ENCODE data around the gene ATP6V1B1. TPM values are rescaled to one million over a fixed set of nuclear protein-coding genes. Genes with fewer than 3 reads are reported as not detected.

Gene ATP6V1B1
- total and polyA plus RNA-seq, 7 donors, result 0.10 to 0.70 (median 0.38) TPM; not detected in 2

DNA sequence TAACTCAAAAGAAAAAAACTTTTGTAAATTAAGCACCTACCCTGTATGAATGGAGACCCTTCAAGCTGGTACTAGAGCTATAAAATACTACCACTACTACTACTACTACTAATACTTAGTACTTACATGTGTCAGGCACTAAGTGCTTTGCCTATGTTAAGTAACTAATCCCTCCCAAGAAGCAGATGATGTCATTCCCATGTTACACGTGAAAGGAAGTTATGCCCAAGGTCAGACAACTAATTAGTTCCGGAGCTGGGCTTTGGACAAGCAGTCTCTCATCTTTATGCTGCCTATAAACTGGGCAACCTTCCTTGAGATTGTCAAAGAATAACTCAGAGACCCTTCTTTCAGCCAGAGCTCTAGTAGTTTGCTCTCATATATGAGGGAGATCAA lies 13.9 kb upstream of the ATP6V1B1 start:
- no peaks in the 10 kb centered on the region for H3K27me3 ChIP-seq (ENCODE audit: insufficient read depth in 3 of 3, low read length in 2 of 3)
- no peak overlapping the region for H3K4me3 ChIP-seq
- intact Hi-C loops (cut with DNase I), result loop anchor here (2.0 kb wide), 2 partner anchors 51 to 53 kb away; no protein-coding TSS in a partner anchor
- whole genome bisulfite sequencing, 3 donors, result 30 to 41% (median 34%) methylated on average over 2 of the region's 2 CpGs
- ATAC-seq, result no peak
- TF ChIP-seq, protein P1, sequence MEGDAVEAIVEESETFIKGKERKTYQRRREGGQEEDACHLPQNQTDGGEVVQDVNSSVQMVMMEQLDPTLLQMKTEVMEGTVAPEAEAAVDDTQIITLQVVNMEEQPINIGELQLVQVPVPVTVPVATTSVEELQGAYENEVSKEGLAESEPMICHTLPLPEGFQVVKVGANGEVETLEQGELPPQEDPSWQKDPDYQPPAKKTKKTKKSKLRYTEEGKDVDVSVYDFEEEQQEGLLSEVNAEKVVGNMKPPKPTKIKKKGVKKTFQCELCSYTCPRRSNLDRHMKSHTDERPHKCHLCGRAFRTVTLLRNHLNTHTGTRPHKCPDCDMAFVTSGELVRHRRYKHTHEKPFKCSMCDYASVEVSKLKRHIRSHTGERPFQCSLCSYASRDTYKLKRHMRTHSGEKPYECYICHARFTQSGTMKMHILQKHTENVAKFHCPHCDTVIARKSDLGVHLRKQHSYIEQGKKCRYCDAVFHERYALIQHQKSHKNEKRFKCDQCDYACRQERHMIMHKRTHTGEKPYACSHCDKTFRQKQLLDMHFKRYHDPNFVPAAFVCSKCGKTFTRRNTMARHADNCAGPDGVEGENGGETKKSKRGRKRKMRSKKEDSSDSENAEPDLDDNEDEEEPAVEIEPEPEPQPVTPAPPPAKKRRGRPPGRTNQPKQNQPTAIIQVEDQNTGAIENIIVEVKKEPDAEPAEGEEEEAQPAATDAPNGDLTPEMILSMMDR (IDR thresholded peaks at IDR 0.05), result no peak
- no peak for DNase-seq
- no peaks in the 10 kb centered on the region for H3K4me1 ChIP-seq
- no peaks in the 10 kb centered on the region for H3K9me3 ChIP-seq
- H3K27ac ChIP-seq, result no peak overlapping the region
- H3K36me3 ChIP-seq (ENCODE audit: insufficient read depth in 1 of 2, low read depth in 1 of 2), result no peaks in the 10 kb centered on the region

DNA sequence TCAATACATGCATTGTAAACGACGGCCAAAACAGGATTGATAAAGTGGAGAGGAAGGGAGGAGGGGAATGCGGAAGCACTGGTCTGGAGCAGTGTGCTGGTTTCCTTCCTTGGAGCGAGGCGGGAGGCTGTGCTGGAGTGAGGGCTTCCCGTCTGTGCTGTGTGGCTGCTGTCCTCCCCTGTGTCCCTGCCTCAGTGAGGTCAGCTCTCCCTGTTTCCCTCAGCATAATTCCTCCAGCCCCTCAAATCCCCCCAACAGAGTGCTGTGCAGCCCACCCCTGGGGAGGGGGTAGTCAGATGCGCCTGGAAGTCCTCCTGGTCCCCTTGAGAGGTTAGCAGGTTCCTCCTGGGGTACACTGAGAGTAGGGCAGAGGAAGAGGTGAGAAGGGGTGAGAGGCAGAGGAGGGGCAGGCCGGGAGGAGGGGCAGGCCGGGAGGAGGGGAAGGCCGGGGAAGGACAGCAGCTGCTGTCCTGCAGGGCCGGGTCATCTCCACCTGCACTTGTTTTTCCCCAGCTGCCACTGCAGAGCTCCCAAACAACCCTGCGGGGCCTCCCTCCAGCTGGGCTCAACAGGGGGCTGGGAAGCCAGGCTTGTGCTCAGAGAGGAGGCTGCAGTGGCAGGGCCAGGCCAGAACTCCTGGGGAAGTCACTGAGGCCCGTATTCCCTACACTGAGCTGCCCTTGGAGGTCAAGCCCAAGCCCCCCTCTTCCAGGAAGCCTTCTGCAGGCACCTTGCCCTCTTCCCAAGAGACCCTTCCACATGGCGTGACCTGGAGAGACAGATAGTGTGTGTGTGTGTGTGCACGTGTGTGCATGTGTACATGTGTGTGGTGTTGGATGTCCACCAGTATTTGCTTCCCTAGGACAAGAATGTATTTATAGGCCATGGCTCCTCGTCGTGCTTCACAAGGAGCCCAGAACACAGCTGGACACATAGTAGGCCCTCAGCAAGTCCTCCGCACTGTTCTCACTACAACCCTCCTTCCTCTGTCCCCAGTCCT lies 13.2 kb upstream of the ATP6V1B1 start:
- 54 to 62% (median 59%) methylated on average over 14 to 18 of the region's 18 CpGs for WGBS, 3 donors
- Histone ChIP-seq H3K9me3 (no peaks in the 10 kb centered on the region), H3K36me3 (ENCODE audit: insufficient read depth in 1 of 2, low read depth in 1 of 2) (no peaks in the 10 kb centered on the region), H3K4me3 (no peak overlapping the region), H3K4me1 (no peaks in the 10 kb centered on the region), H3K27me3 (ENCODE audit: insufficient read depth in 3 of 3, low read length in 2 of 3) (no peaks in the 10 kb centered on the region), H3K27ac (no peak overlapping the region)
- DNase-seq, result peak in 1 of 2 donors; percentile 22
- TF ChIP-seq, protein P1 (IDR thresholded peaks at IDR 0.05), result no peak
- ATAC-seq, result no peak
- intact Hi-C loops (cut with DNase I), result no loop called here

DNA sequence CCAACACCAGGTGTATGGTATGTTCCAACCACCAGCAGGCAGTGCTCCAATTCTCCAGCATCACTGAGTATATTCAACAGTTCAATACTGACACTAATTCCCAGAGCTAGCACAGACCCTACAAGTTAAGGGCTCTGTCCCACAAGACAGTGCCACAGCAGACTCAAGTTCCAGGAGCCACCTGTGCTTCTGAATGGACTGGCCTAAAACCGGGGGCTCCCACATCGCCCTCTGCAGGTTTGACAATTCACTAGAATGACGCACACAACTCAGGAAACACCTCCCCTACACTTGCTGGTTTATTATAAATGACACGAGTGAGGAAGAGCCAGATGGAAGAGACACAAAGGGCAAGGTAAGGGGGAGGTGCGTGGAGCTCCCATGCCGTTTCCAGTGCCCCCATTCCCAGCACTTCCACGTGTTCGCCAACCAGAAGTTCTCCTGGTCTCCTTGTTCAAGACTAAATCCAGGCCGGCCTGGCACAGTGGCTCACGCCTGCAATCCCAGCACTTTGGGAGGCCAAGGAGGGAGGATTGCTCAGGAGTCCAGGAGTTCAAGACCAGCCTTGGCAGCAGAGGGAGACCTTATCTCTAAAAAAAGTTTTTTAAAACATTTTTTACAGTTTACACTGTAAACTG lies 12.2 kb upstream of the ATP6V1B1 start:
- H3K4me3 ChIP-seq, result no peak overlapping the region
- no peak overlapping the region for H3K27ac ChIP-seq
- H3K4me1 ChIP-seq, result no peaks in the 10 kb centered on the region
- intact Hi-C loops (cut with DNase I), result no loop called here
- H3K9me3 ChIP-seq, result no peaks in the 10 kb centered on the region
- ATAC-seq (no peak), DNase-seq (peak in 1 of 2 donors; percentile 36)
- H3K27me3 ChIP-seq (ENCODE audit: insufficient read depth in 3 of 3, low read length in 2 of 3), result no peaks in the 10 kb centered on the region
- 75 to 80% (median 78%) methylated on average over 10 of the region's 10 CpGs for WGBS, 3 donors
- TF ChIP-seq, protein P1 (IDR thresholded peaks at IDR 0.05), result no peak
- H3K36me3 ChIP-seq (ENCODE audit: insufficient read depth in 1 of 2, low read depth in 1 of 2), result no peaks in the 10 kb centered on the region

DNA sequence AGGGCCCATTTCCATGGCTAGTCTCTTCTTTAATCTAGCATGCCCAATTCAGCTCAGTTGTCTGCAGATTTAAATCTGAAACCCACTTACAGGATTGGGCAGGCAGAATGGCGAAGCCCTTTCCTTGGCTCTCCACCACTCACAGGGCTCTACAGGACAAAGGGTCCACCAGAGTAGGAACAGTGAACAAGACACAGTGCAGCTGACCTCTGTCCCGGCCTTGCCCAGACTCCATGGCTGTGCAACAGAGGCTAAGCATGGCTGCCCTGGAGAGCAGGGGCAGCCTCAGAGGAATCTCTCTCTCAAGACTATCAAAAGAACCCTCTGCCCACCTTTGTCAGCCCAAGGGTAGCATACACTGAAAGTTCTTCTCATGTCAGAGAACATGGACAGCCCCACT lies 9.7 kb upstream of the ATP6V1B1 start:
- no peaks in the 10 kb centered on the region for H3K36me3 ChIP-seq (ENCODE audit: insufficient read depth in 1 of 2, low read depth in 1 of 2)
- intact Hi-C loops (cut with DNase I), result no loop called here
- TF ChIP-seq, protein P1 (IDR thresholded peaks at IDR 0.05), result no peak
- no peak overlapping the region for H3K27ac ChIP-seq
- 75 to 94% (median 83%) methylated on average over 2 of the region's 2 CpGs for WGBS, 3 donors
- H3K4me3 ChIP-seq, result no peak overlapping the region
- ATAC-seq, result no peak
- H3K27me3 ChIP-seq (ENCODE audit: insufficient read depth in 3 of 3, low read length in 2 of 3), result no peaks in the 10 kb centered on the region
- peak in 1 of 2 donors; percentile 6 for DNase-seq
- H3K4me1 ChIP-seq, result no peaks in the 10 kb centered on the region
- no peaks in the 10 kb centered on the region for H3K9me3 ChIP-seq

Measured in psoas muscle (tissue), 8 donors.